K562 (cell line): ENCODE data around the gene LHX3. TPM values are rescaled to one million over a fixed set of nuclear protein-coding genes. Genes with fewer than 3 reads are reported as not detected.

ENCODE experiments used
- ATF2 ChIP-seq: sonication (generic); formaldehyde crosslinking; IDR thresholded peaks from 2 replicates; pipeline ENCODE4 v1.8.1; 2022; ENCODE audit warnings: missing genetic modification reagents
- CTBP1 ChIP-seq: fragments of 450-650 bp; IDR thresholded peaks from 2 replicates; pipeline ENCODE4 v1.6.1; 2016; ENCODE audit warnings: borderline replicate concordance
- ERF ChIP-seq: fragments of 450-650 bp; formaldehyde crosslinking; IDR thresholded peaks from 2 replicates; pipeline ENCODE4 v1.4.0; 2020; ENCODE audit warnings: mild to moderate bottlenecking, mixed read lengths
- MGA ChIP-seq: fragments of 450-650 bp; IDR thresholded peaks from 2 replicates; pipeline ENCODE4 v1.6.1; 2016; ENCODE audit warnings: mild to moderate bottlenecking, moderate library complexity
- STAG1 ChIP-seq: sonication (generic); formaldehyde crosslinking; IDR thresholded peaks from 2 replicates; pipeline ENCODE4 v1.5.0; 2020; ENCODE audit warnings: missing genetic modification reagents, borderline replicate concordance
- ZBTB33 ChIP-seq: sonication (generic); formaldehyde crosslinking; IDR thresholded peaks from 2 replicates; pipeline ENCODE4 v1.8.1; 2023; ENCODE audit warnings: mild to moderate bottlenecking, missing genetic modification reagents
- ZHX1 ChIP-seq: fragments of 150-350 bp; conservative IDR thresholded peaks from 2 replicates; pipeline ENCODE4 v1.6.1; 2014; ENCODE audit warnings: low read length
- polyA plus RNA-seq, 8 experiments: library from polyadenylated mRNA; depleted of rRNA in 4 of 8; stranded (reverse) in 5 of 8; unstranded in 3 of 8; fragments of >200 nt; fragmentation: Nextera tagmentation in 2 of 8; fragmentation: Illumina TruSeq in 1 of 8; extraction: Ambion mirVana in 2 of 8; extraction: Trizol in 1 of 8; gene quantifications; 2 replicates each; pipeline versions ENCODE4 v1.2.1 to v1.2.3, GENCODE V29; 2011 to 2014; ENCODE audit warnings: inconsistent platforms in 1 of 8, missing spikeins in 1 of 8
- total RNA-seq, 7 experiments: library from RNA; depleted of rRNA in 6 of 7; stranded (reverse); fragments of >200 nt in 6 of 7; fragmentation: Illumina TruSeq in 2 of 7; extraction: Trizol in 2 of 7; gene quantifications; 2 replicates each; pipeline versions ENCODE4 v1.2.1 to v1.2.3, GENCODE V29; 2011 to 2021; ENCODE audit warnings: low replicate concordance in 1 of 7

Gene LHX3
- total and polyA plus RNA-seq, 9 of the 15 experiments (the other 6 are each of a cell fraction or from before 2014, with no cell fraction given) = 0.09 TPM; not detected in 8

- peak; percentile 91 for TF ChIP-seq ZBTB33
- no peak for TF ChIP-seq ATF2
- TF ChIP-seq CTBP1 = peak; percentile 15; the same call in 1 of the 2 replicates
- TF ChIP-seq ZHX1 = no peak
- TF ChIP-seq STAG1 (CRISPR knock-in tag) = no peak
- no peak for TF ChIP-seq ERF (CRISPR knock-in tag)
- peak; percentile 45; the same call in 1 of the 2 replicates for TF ChIP-seq MGA
Measured at GRCh38 chr9:136247947-136248637, 43.2 kb upstream of the LHX3 start (continued).
